Neural crest cell (in vitro differentiated cells): ENCODE results near the gene ADORA2A. TPM values are rescaled to one million over a fixed set of nuclear protein-coding genes. Genes with fewer than 3 reads are reported as not detected.

Experiments used
- DNase-seq: peaks from one replicate; pipeline ENCODE4 v3.0.0; 2021; ENCODE audit warnings: low read depth, mixed read lengths, low spot score
- H3K27ac Mint-ChIP-seq: one replicate; pipeline ENCODE4 v1.8.0; 2021; ENCODE audit warnings: mild to moderate bottlenecking, mixed read lengths; ENCODE audit not compliant: unreplicated experiment
- H3K27me3 Mint-ChIP-seq: 2 replicates; pipeline ENCODE4 v1.8.0; 2021; ENCODE audit warnings: low read depth, mild to moderate bottlenecking, mixed read lengths
- H3K36me3 Mint-ChIP-seq: 2 replicates; pipeline ENCODE4 v1.8.0; 2021; ENCODE audit warnings: low read depth, mild to moderate bottlenecking, mixed read lengths
- H3K4me1 Mint-ChIP-seq: 2 replicates; pipeline ENCODE4 v1.8.0; 2021; ENCODE audit warnings: mixed read lengths
- H3K4me3 Mint-ChIP-seq: one replicate; pipeline ENCODE4 v1.8.0; 2021; ENCODE audit warnings: mild to moderate bottlenecking, mixed read lengths
- H3K9me3 Mint-ChIP-seq: 2 replicates; pipeline ENCODE4 v1.8.0; 2021; ENCODE audit warnings: mixed read lengths
- total RNA-seq: library from RNA; stranded (reverse); gene quantifications from 2 replicates; pipeline ENCODE4 v1.2.1, GENCODE V29; 2021
- TF ChIP-seq, protein P1 (sequence below): fragments of 200-600 bp; sonication (generic); conservative IDR thresholded peaks from 2 replicates; pipeline ENCODE4 v1.5.0; 2021; ENCODE audit warnings: antibody characterized with exemption, mild to moderate bottlenecking

ADORA2A gene
- total RNA-seq, 1 donor from 2014 or later = 2.8 TPM

GRCh38 chr22:24436553-24436952 is 9.2 kb downstream of the ADORA2A start:
- H3K4me3 Mint-ChIP-seq = no peak overlapping the region
- H3K4me1 Mint-ChIP-seq = peaks cover 4% of the 10 kb centered on the region
- TF ChIP-seq, protein P1, sequence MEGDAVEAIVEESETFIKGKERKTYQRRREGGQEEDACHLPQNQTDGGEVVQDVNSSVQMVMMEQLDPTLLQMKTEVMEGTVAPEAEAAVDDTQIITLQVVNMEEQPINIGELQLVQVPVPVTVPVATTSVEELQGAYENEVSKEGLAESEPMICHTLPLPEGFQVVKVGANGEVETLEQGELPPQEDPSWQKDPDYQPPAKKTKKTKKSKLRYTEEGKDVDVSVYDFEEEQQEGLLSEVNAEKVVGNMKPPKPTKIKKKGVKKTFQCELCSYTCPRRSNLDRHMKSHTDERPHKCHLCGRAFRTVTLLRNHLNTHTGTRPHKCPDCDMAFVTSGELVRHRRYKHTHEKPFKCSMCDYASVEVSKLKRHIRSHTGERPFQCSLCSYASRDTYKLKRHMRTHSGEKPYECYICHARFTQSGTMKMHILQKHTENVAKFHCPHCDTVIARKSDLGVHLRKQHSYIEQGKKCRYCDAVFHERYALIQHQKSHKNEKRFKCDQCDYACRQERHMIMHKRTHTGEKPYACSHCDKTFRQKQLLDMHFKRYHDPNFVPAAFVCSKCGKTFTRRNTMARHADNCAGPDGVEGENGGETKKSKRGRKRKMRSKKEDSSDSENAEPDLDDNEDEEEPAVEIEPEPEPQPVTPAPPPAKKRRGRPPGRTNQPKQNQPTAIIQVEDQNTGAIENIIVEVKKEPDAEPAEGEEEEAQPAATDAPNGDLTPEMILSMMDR = no peak
- H3K27me3 Mint-ChIP-seq = no peaks in the 10 kb centered on the region
- H3K9me3 Mint-ChIP-seq = no peaks in the 10 kb centered on the region
- H3K36me3 Mint-ChIP-seq = no peaks in the 10 kb centered on the region
- H3K27ac Mint-ChIP-seq = no peak overlapping the region
- no peak for DNase-seq

DNA sequence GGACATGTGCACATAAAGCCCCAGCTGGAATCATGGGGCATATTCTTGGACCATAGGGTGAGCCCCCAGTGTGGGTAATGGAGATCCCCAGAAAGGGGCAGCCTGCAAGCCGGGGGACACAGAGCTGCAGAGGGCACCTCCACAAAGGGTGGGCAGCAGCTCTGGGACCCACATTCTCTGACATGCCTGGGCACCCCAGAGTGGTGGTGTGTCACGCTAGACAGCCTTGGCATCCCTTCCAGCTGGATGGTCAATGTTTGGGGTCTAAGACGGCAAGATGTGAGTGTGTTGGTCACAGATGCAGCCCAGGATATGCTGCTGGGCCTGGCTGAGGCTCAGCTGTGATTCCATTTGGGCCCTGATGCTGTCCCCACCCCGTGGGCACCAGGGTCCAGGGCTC is 9.7 kb downstream of the ADORA2A start:
- peak overlapping the region; percentile 27 for H3K27ac Mint-ChIP-seq
- DNase-seq = no peak
- peaks cover 4% of the 10 kb centered on the region for H3K4me1 Mint-ChIP-seq
- H3K9me3 Mint-ChIP-seq = no peaks in the 10 kb centered on the region
- TF ChIP-seq, protein P1 = no peak
- H3K4me3 Mint-ChIP-seq = no peak overlapping the region
- H3K27me3 Mint-ChIP-seq = no peaks in the 10 kb centered on the region
- no peaks in the 10 kb centered on the region for H3K36me3 Mint-ChIP-seq

DNA sequence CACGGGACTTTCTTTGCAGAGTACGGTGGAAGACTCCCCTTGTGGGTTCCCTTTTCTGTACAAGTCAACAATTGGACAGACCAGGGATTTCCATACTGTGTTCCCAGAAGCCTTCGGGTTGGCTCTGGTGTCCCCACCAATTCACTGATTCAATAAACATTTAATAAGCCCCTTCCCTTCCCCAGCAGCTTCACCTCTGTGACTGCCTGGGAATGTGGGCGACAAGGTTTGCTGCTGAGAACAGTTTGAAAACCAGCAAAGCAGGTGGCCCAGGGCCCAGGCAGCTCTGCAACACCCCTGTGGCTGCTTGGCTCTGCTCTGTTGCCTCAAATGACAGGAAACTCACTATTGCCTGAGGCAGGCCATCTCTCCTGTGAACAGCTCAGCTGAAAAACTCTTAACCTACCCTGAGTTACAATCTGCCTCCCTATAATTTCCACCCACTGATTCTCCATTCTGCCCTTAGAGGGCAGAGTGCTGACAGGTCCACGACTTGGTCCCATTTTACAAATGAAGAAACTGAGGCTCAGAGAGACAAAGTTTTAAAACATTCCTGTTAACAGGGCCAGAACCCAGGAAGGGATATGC is 10.4 kb downstream of the ADORA2A start:
- no peak for DNase-seq

GRCh38 chr22:24440270-24440717 is 12.9 kb downstream of the ADORA2A start:
- TF ChIP-seq, protein P1 = no peak
- Mint-ChIP-seq H3K27ac (no peak overlapping the region), H3K4me1 (peaks cover 12% of the 10 kb centered on the region), H3K27me3 (no peaks in the 10 kb centered on the region), H3K4me3 (no peak overlapping the region), H3K9me3 (no peaks in the 10 kb centered on the region), H3K36me3 (no peaks in the 10 kb centered on the region)
- DNase-seq = no peak

More for the DNA sequence above, 10.4 kb downstream of the ADORA2A start:
- Mint-ChIP-seq H3K27me3 (no peaks in the 10 kb centered on the region), H3K27ac (peak overlapping the region; percentile 27), H3K4me1 (peaks cover 9% of the 10 kb centered on the region), H3K9me3 (no peaks in the 10 kb centered on the region), H3K4me3 (no peak overlapping the region), H3K36me3 (no peaks in the 10 kb centered on the region)
- TF ChIP-seq, protein P1 = no peak

DNA sequence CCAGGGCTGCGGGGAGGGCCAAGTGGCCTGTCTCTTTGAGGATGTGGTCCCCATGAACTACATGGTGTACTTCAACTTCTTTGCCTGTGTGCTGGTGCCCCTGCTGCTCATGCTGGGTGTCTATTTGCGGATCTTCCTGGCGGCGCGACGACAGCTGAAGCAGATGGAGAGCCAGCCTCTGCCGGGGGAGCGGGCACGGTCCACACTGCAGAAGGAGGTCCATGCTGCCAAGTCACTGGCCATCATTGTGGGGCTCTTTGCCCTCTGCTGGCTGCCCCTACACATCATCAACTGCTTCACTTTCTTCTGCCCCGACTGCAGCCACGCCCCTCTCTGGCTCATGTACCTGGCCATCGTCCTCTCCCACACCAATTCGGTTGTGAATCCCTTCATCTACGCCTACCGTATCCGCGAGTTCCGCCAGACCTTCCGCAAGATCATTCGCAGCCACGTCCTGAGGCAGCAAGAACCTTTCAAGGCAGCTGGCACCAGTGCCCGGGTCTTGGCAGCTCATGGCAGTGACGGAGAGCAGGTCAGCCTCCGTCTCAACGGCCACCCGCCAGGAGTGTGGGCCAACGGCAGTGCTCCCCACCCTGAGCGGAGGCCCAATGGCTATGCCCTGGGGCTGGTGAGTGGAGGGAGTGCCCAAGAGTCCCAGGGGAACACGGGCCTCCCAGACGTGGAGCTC is 13.5 kb downstream of the ADORA2A start:
- no peak overlapping the region for H3K27ac Mint-ChIP-seq
- TF ChIP-seq, protein P1 = no peak
- H3K4me1 Mint-ChIP-seq = peaks cover 17% of the 10 kb centered on the region
- DNase-seq = no peak
- no peak overlapping the region for H3K4me3 Mint-ChIP-seq
- H3K27me3 Mint-ChIP-seq = no peaks in the 10 kb centered on the region
- H3K36me3 Mint-ChIP-seq = no peaks in the 10 kb centered on the region
- H3K9me3 Mint-ChIP-seq = no peaks in the 10 kb centered on the region
